ENCODE data around the gene GTF2A2. TPM values are rescaled to one million over a fixed set of nuclear protein-coding genes. Genes with fewer than 3 reads are reported as not detected.

The GTF2A2 gene
- total and polyA plus RNA-seq, 7 donors: 33.7 to 98.0 (median 48.2) TPM

DNA sequence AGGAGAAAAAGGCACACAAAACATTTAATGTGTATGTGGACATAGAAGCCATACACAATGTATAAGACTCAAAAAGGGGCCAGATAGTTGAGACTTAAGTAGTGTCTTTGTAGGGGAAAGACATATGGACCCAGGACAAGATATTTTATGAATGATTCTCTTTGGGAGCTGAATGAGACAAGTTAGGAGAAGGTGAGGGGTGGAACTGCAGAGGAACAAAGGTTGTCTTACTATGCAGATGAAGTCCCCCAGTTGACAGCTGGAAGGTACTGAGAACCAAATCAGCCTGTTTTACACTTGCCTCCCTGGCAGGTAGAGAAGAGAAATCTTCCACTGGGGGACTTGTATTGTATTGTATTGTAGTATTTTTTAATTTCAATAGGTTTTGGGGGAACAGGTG lies 60.7 kb downstream of the GTF2A2 start:
- Histone ChIP-seq H3K4me1 (no peaks in the 10 kb centered on the region), H3K4me3 (no peak overlapping the region), H3K9me3 (peaks cover 0 to 3% (median 0%) of the 10 kb centered on the region in 4 donors), H3K27ac (no peak overlapping the region), H3K27me3 (no peaks in the 10 kb centered on the region), H3K36me3 (no peaks in the 10 kb centered on the region)
- intact Hi-C loops (cut with DNase I): no loop called here
- no peak for DNase-seq
- TF ChIP-seq POLR2AphosphoS5 (IDR thresholded peaks at IDR 0.05) (no peak), EP300 (IDR thresholded peaks at IDR 0.05) (no peak), POLR2A (IDR thresholded peaks at IDR 0.05) (no peak)
- TF ChIP-seq, protein P1, sequence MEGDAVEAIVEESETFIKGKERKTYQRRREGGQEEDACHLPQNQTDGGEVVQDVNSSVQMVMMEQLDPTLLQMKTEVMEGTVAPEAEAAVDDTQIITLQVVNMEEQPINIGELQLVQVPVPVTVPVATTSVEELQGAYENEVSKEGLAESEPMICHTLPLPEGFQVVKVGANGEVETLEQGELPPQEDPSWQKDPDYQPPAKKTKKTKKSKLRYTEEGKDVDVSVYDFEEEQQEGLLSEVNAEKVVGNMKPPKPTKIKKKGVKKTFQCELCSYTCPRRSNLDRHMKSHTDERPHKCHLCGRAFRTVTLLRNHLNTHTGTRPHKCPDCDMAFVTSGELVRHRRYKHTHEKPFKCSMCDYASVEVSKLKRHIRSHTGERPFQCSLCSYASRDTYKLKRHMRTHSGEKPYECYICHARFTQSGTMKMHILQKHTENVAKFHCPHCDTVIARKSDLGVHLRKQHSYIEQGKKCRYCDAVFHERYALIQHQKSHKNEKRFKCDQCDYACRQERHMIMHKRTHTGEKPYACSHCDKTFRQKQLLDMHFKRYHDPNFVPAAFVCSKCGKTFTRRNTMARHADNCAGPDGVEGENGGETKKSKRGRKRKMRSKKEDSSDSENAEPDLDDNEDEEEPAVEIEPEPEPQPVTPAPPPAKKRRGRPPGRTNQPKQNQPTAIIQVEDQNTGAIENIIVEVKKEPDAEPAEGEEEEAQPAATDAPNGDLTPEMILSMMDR (IDR thresholded peaks at IDR 0.05): no peak

DNA sequence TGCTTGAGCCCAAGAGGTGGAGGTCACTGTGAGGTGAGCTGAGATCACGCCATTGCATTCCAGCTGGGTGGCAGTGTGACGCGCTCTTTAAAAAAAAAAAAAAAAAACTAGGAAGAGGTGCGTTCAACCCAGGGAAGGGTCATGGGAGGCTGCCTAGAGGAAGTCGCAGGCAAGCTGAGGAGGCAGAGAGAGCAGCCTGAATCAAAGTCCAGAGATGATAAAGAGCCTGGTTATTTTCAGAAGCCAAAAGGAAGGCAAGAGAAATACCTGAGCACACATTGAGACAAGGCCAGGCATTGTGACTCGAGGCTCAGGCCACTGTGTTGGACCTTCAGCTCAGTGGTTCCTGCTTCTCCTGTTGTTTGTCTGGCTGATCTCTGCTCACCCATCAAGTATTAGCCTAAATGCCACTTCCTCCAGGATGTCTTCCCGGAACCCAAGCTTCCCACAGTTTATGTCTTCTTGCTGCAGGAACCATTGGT lies 61.8 kb downstream of the GTF2A2 start:
- no peaks in the 10 kb centered on the region for H3K9me3 ChIP-seq
- WGBS, 2 donors: 18 to 72% methylated on average over 7 of the region's 7 CpGs
- no peak overlapping the region for H3K27ac ChIP-seq
- no peak for DNase-seq
- no peak overlapping the region for H3K4me3 ChIP-seq
- intact Hi-C loops (cut with DNase I): no loop called here
- no peaks in the 10 kb centered on the region for H3K27me3 ChIP-seq
- no peak for TF ChIP-seq EP300 (IDR thresholded peaks at IDR 0.05)
- TF ChIP-seq, protein P1 (IDR thresholded peaks at IDR 0.05): no peak
- no peak for TF ChIP-seq POLR2A (IDR thresholded peaks at IDR 0.05)
- no peak for TF ChIP-seq POLR2AphosphoS5 (IDR thresholded peaks at IDR 0.05)
- H3K36me3 ChIP-seq: no peaks in the 10 kb centered on the region
- no peaks in the 10 kb centered on the region for H3K4me1 ChIP-seq

DNA sequence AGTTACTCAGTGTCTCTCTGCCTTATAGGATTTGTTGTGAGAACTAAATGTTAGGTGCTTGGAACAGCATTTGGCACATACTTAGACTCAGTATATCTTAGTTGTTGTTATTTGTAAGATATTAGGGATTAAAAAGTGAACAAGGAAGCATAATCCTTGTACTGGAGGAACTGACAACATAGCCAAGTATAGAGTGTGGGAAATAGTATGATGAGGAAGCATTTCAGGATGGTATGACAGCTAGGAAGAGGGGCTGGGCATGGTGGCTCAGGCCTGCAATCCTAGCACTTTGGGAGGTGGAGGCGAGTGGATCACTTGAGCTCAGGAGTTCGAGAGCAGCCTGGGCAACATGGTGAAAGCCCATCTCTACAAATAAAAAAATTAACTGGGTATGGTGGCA lies 62.3 kb downstream of the GTF2A2 start:
- Histone ChIP-seq H3K27me3 (no peaks in the 10 kb centered on the region), H3K4me1 (no peaks in the 10 kb centered on the region), H3K36me3 (no peaks in the 10 kb centered on the region), H3K27ac (no peak overlapping the region), H3K9me3 (no peaks in the 10 kb centered on the region), H3K4me3 (no peak overlapping the region)
- DNase-seq: no peak
- intact Hi-C loops (cut with DNase I): no loop called here
- TF ChIP-seq EP300 (IDR thresholded peaks at IDR 0.05): no peak
- TF ChIP-seq, protein P1 (IDR thresholded peaks at IDR 0.05): no peak
- no peak for TF ChIP-seq POLR2A (IDR thresholded peaks at IDR 0.05)
- no peak for TF ChIP-seq POLR2AphosphoS5 (IDR thresholded peaks at IDR 0.05)
- WGBS, 2 donors: 47 to 92% methylated on average over 2 of the region's 2 CpGs

DNA sequence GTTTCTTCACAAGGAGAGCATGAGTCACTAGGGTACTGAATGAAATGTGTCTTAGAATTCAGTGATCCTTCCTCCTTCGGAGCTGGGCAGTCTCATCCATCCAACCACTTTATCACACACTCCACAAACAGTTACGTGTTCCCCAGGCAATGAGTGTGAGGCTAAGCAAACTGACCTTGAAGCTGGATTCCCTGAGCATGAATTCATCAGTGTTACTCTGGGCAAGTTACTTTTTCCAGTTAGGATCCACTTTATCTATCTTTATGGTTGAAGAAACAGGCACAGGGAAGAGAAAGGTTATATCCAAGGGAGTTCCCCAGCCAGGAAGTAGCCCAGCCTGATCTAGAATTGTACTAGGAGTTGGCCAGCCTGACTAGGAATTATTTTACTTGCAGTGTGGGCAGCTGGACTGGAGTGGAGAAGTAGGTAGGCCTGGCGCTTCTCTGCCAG lies 62.8 kb downstream of the GTF2A2 start:
- WGBS, 2 donors: 11 to 66% methylated on average over 3 of the region's 3 CpGs
- Histone ChIP-seq H3K27ac (no peak overlapping the region), H3K4me3 (no peak overlapping the region)

More for the DNA sequence above, 62.8 kb downstream of the GTF2A2 start:
- intact Hi-C loops (cut with DNase I): no loop called here
- no peak for TF ChIP-seq POLR2A (IDR thresholded peaks at IDR 0.05)
- TF ChIP-seq, protein P1 (IDR thresholded peaks at IDR 0.05): no peak
- TF ChIP-seq POLR2AphosphoS5 (IDR thresholded peaks at IDR 0.05): no peak
- TF ChIP-seq EP300 (IDR thresholded peaks at IDR 0.05): no peak
- Histone ChIP-seq H3K4me1 (no peaks in the 10 kb centered on the region), H3K27me3 (no peaks in the 10 kb centered on the region), H3K9me3 (no peaks in the 10 kb centered on the region), H3K36me3 (no peaks in the 10 kb centered on the region)
- DNase-seq: no peak

Measured in sigmoid colon (tissue), 7 donors.